Fibroblast of peridontal ligament (primary cell): Measurements from ENCODE around the gene KPNA5.
"Not testable (repeated sequence)": the region's sequence is repeated elsewhere in the genome, so short reads cannot be mapped to it uniquely, and the experiment has no call there.

Experiments used
- DNase-seq: peaks from one replicate; pipeline ENCODE4 v3.0.0-alpha.2; 2010; ENCODE audit errors: extremely low read depth

The KPNA5 gene

GRCh38 chr6:116680880-116681672 lies at the start of gene KPNA5:
TSS of gene KPNA5 (plus strand) at chr6:116681211. CDS start at chr6:116681335, 124 bp downstream.
- DNase-seq: peak; percentile 80

DNA sequence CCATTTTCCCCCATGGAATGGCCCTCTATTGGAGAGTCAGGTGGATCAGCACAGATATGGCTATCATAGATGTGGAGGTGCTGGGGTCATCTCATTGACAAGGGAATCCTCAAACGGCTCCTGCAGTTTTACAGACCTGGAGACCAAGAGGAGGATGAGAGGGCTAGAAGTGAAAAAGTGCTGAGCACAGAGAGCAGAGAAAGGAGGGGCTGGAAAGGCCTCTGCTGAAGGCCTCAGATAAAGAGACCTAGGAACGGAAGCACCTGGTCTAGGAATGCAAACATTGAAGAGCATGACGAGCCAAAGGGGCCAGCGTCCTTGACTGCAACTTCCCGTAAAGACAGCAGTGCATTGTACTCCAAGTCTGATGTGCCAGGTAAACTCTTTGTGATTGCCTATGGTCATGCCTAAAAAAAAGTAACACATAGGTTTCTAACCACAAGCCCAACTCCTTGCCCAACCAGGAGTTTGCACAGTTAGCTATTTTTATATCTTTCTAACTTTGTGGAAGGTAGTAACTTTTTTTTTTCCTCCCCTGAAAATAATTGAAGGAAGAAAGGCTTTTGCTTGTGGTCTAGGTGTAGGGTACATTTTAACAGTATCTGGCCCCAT lies 49.5 kb upstream of the KPNA5 start:
- no peak for DNase-seq

- no peak for DNase-seq
Observed at GRCh38 chr6:116633685-116634084, 47.3 kb upstream of the KPNA5 start.

DNA sequence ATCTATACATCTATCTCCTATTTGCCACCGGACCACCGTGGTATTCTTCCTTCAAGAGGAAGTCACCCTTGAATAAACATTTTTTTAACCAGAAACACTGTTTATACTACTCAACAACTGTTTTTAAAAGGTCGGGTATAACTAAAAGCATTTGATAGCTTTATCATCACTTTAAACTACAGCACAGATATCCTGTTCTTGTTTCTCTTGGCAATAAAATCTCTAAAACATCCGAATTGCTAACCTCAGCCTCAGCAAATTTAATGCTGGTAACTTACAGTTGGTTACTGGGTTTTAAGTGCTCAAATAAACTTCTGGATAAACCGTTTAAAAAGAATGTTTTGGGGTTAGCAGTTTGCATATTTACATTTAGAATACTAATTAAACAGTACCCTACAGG lies 32.9 kb upstream of the KPNA5 start:
- DNase-seq: peak; percentile 48

GRCh38 chr6:116649129-116649528 lies 31.9 kb upstream of the KPNA5 start:
- no peak for DNase-seq

GRCh38 chr6:116651916-116652315 lies 29.1 kb upstream of the KPNA5 start:
- no peak for DNase-seq

DNA sequence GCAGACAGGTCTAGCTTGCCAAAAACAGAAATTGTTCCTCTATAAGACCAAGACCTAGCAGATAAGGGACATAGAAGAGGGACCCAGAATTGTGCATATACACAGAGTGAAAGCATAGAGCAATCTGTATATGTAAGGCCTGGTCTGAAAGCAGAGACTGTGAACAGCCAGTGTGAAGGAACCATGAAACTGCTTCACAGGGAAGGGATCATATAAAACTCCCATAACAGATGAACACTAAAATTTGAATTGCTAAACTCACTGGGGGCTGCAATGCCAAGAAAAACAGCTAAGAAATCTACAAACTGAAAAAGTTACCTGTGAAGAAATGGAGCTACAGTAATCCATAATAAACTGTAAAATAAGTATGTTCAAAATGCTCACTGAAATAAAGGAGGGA lies 19.4 kb upstream of the KPNA5 start:
- DNase-seq: no peak

DNA sequence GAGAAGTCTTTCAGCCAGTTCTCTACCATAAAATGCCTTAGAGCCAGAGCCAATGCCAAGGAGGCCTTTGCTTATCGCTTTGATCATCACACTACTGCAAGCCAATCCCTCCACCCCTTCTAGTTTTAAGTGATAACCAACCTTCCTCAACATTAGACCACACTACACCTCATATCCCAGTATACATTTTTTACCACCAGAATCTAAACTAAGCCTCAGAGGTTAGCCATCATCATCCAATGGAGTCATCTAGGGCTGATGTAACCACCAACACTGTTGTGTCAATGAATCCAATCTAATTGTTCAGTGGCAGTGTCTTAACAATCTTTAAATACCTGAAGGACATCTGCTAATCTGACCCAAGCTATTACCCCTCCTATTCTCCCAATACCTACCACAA lies 18.8 kb upstream of the KPNA5 start:
- no peak for DNase-seq

DNA sequence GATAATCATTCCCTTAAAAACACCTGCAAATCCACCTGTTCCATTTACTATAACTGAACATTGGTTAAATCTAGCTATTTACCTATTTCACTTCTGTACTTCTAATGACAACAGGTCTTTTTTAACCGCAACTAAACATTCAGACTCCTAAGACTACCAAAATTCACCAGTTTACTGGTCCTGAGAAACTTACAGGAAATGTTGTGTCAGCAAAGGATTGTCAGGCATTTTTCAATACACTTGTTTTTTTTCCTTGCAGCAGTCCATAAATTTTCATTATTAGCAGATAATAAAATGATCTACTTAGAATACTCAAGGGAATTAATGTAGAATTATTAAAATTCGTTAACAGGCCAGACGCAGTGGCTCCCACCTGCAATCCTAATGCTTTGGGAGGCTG lies 17.7 kb upstream of the KPNA5 start:
- DNase-seq: no peak

GRCh38 chr6:116664169-116664568 lies 16.8 kb upstream of the KPNA5 start:
- DNase-seq: not testable (repeated sequence)

- DNase-seq: no peak
Observed at GRCh38 chr6:116665464-116665863, 15.5 kb upstream of the KPNA5 start.

DNA sequence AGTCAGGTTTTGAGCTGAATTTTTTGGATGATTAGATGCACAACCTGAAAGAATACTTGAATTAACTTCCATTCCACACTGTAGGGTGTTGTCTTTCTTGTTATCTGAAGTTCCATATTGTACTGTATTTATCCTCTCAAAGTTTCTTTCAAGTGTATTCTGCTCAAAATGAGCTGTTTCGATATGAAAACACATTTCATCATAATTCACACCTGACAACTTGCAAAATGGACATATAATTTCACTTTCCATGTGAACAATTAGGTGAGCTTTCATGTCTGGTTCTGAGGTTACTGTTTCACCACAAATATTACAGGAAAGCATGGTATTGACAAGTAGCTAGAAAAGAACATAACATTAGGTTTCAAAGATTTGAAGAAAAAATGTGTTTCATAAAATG lies 14.1 kb upstream of the KPNA5 start:
- DNase-seq: no peak

DNA sequence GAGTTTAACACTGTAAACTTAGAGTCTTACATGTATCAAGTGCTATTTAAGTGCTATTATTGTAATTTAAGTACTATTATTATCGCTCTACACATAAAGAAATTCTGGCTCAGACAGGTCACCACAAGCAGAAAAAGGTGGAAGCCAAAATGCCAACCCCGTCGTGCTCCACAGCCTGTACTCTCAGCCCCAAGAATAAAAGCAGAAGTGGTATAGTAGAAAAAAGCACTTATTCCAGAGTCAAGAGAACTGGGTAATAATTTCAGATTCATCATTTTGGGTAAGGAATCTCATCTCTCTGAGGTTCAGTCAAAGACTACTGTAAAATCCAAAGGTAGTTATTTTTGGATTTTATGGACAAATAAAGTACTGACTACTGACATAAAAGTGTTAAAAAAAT lies 13.4 kb upstream of the KPNA5 start:
- DNase-seq: no peak

GRCh38 chr6:116672306-116672705 lies 8.7 kb upstream of the KPNA5 start:
- no peak for DNase-seq

DNA sequence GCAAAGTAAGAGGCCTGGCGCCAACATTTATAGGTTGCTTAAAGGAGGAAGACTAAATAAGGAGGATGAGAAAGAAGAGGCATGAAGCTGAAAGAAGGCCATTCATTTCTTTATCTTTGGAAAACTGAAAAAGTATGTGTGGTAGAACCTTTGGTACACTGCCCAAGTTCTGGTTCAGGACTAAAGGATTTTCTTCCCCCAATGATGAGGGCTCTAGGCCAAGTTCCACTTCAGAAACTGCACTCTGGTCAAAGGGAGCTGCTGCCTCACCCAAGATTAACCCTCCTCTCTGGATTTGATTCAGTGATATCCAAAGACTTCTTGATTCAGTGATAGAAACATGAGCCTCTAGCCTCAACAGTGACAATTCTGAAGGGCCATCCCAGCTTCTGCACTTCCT lies 5.0 kb upstream of the KPNA5 start:
- DNase-seq: no peak

DNA sequence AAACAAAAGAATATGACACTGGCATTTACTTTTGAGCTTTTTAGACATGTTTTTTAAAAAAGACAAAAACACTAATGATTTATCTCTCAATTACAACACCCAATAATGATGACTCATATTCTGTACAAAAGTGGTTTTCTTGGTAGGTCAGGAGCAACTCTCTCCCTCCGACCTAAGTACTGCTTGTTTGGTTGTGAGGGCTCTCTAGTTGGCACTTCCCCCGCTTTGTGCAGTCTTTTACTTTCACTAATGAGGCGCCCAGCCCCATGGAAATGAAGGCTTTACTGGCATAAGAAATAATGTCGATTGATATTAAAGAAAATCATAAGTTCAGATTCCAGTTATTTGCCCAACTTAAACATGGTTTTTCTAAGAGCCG lies 1.3 kb downstream of the KPNA5 start:
- peak; percentile 47 for DNase-seq

GRCh38 chr6:116685437-116685993 lies 4.5 kb downstream of the KPNA5 start:
- no peak for DNase-seq

- DNase-seq: not testable (repeated sequence)
Observed at GRCh38 chr6:116686475-116687101, 5.6 kb downstream of the KPNA5 start.

- no peak for DNase-seq
Observed at GRCh38 chr6:116691154-116691553, 10.1 kb downstream of the KPNA5 start.

- not testable (repeated sequence) for DNase-seq
Observed at GRCh38 chr6:116692873-116693272, 11.9 kb downstream of the KPNA5 start.

GRCh38 chr6:116693275-116693674 lies 12.3 kb downstream of the KPNA5 start:
- DNase-seq: not testable (repeated sequence)

- peak; percentile 30 for DNase-seq
Observed at GRCh38 chr6:116695401-116695800, 14.4 kb downstream of the KPNA5 start.

DNA sequence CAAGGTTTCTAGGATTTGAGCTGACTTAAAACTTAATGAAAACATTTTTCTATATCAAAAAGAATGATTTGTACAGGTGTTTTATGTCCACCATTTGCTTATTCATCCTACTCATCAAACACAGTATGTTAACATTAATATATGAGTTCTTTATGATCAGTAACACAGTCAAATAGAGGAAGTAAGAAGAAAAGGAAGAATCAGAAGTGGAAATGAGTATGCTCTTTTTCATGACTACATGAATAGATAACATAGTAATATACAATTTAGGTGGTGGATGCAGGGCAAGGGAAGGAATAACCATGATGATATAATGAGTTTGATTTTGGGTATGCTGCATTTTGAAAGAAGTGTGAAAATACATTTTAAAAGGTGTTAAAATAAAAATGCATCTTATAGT lies 16.5 kb downstream of the KPNA5 start:
- no peak for DNase-seq
